Caco-2 (cell line): ENCODE results near the gene IP6K3. TPM values are rescaled to one million over a fixed set of nuclear protein-coding genes. Genes with fewer than 3 reads are reported as not detected.

Source experiments
- BruUV-seq: library from RNA; stranded (reverse); fragments of 400-500 nt; replicated peaks from 2 replicates; lab custom pipeline; 2021; lab: Mats Ljungman, UMichigan
- CTCF ChIA-PET: fragments of 300-600 bp; sonication (Branson Sonifier 250); formaldehyde crosslinking; loops from one replicate; lab custom pipeline; 2022; ENCODE audit warnings: antibody characterized with exemption; lab: Charles Lee
- POLR2A ChIA-PET: fragments of 300-600 bp; sonication (Branson Sonifier 250); formaldehyde crosslinking; loops from one replicate; lab custom pipeline; 2022; ENCODE audit warnings: antibody characterized with exemption; lab: Charles Lee
- DNase-seq, 2 experiments: peaks; one replicate each; pipeline versions ENCODE4 v3.0.0 to v3.0.0-alpha.2; 2020 to 2022
- H3K27me3 ChIP-seq: replicated peaks from 2 replicates; pipeline ENCODE4 v1.6.0; 2011; ENCODE audit warnings: low read length; ENCODE audit not compliant: control insufficient read depth, insufficient read depth
- H3K36me3 ChIP-seq: 2 replicates; pipeline ENCODE4 v1.5.1; 2011; ENCODE audit warnings: low read length; ENCODE audit not compliant: control insufficient read depth, insufficient read depth
- H3K4me1 ChIP-seq: fragments of 250-450 bp; sonication (Bioruptor Pico); 2 replicates; pipeline ENCODE4 v1.5.1; 2020; ENCODE audit warnings: mild to moderate bottlenecking
- H3K4me3 ChIP-seq: 2 replicates; pipeline ENCODE4 v1.5.1; 2011; ENCODE audit warnings: low read depth, mild to moderate bottlenecking, control low read depth, low read length
- H3K9me3 ChIP-seq: fragments of 250-450 bp; sonication (Bioruptor Pico); 2 replicates; pipeline ENCODE4 v1.5.1; 2020; ENCODE audit warnings: mild to moderate bottlenecking, moderate library complexity
- H3K27ac Mint-ChIP-seq: one replicate; pipeline ENCODE4 v1.8.0; 2022; ENCODE audit warnings: mixed read lengths; ENCODE audit not compliant: unreplicated experiment
- H3K27me3 Mint-ChIP-seq: one replicate; pipeline ENCODE4 v1.8.0; 2022; ENCODE audit warnings: mixed read lengths; ENCODE audit not compliant: insufficient read depth, unreplicated experiment
- H3K36me3 Mint-ChIP-seq: one replicate; pipeline ENCODE4 v1.8.0; 2022; ENCODE audit warnings: mild to moderate bottlenecking, mixed read lengths; ENCODE audit not compliant: insufficient read depth, unreplicated experiment
- H3K4me1 Mint-ChIP-seq: one replicate; pipeline ENCODE4 v1.8.0; 2022; ENCODE audit warnings: low read depth, mixed read lengths; ENCODE audit not compliant: unreplicated experiment
- H3K4me3 Mint-ChIP-seq: one replicate; pipeline ENCODE4 v1.8.0; 2022; ENCODE audit warnings: mild to moderate bottlenecking, moderate library complexity, mixed read lengths; ENCODE audit not compliant: unreplicated experiment
- H3K9me3 Mint-ChIP-seq: one replicate; pipeline ENCODE4 v1.8.0; 2022; ENCODE audit warnings: mixed read lengths; ENCODE audit not compliant: unreplicated experiment
- CTCF ChIP-seq, 2 experiments: fragments of 200-600 bp in 1 of 2; IDR thresholded peaks; 1 replicate in 1 of 2; 2 replicates in 1 of 2; pipeline versions ENCODE4 v1.5.1 to v1.8.0; 2011 to 2022; ENCODE audit warnings: antibody characterized with exemption in 1 of 2, control low read depth in 1 of 2, inconsistent platforms in 1 of 2, low read depth in 1 of 2, low read length in 1 of 2, mild to moderate bottlenecking in 1 of 2, moderate library complexity in 1 of 2; ENCODE audit not compliant: insufficient read depth in 1 of 2, severe bottlenecking in 1 of 2, unreplicated experiment in 1 of 2
- intact Hi-C: fragments of 100-400 bp; cut with micrococcal nuclease; formaldehyde crosslinking; loops from one replicate; pipeline ENCODE4 v1.10.0; 2022; ENCODE audit not compliant: unreplicated experiment
- total RNA-seq: library from RNA; stranded (reverse); gene quantifications from 2 replicates; pipeline ENCODE4 v1.2.3, GENCODE V29; 2022

The IP6K3 gene
- total RNA-seq, 1 experiment from 2014 or later: 0.45 TPM

DNA sequence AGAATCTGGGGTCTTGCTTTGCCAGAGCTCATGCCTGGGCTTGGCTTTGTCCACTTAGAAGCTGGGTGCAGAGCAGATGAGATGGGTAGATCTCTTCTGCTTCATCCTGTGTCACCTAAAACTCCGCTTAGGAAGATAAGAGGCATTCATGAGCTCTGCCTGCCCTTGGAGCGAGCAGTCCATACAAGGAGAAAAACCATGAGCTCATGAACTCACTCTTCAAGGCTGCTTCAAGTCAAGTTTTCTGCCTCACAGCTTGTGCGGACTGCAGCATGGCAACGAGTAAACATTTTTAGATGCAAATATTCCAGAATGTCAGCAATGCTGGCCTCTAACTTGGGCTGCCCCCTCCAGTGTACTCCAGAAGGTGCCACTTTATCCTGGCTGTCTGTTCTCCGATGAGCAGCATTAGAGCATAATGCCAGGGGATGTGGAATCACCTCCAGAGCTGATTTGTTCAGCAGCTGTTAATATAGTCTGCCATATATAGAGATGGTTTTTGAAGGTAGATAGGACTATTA is 24.5 kb downstream of the IP6K3 start:
- no peaks in the 10 kb centered on the region for H3K36me3 ChIP-seq
- Mint-ChIP-seq H3K27ac (no peak overlapping the region), H3K36me3 (no peaks in the 10 kb centered on the region), H3K4me3 (no peak overlapping the region), H3K9me3 (no peaks in the 10 kb centered on the region), H3K27me3 (no peaks in the 10 kb centered on the region), H3K4me1 (peaks cover 7% of the 10 kb centered on the region)
- 0 out of 2 replicates have a peak, but pooled peaks cover 1% of the 10 kb centered on the region for H3K27me3 ChIP-seq
- no peak overlapping the region for H3K4me3 ChIP-seq
- BruUV-seq: no TSS peak
- H3K4me1 ChIP-seq: peaks cover 2% of the 10 kb centered on the region; the same call in 1 of the 2 replicates
- intact Hi-C loops: no loop called here
- CTCF ChIA-PET: interaction anchor here (0.6 kb wide), 2 partner anchors 11 to 102 kb away, joined by 3 to 4 read pairs; partner anchors contain the start of gene UQCC2
- no peaks in the 10 kb centered on the region for H3K9me3 ChIP-seq
- DNase-seq: no peak
- TF ChIP-seq CTCF (IDR thresholded peaks at IDR 0.05; ENCODE audit: insufficient read depth in 1 of 2, low read depth in 1 of 2, low read length in 1 of 2, severe bottlenecking in 1 of 2, unreplicated experiment in 1 of 2): no peak
- POLR2A ChIA-PET: interaction anchor here (1.2 kb wide), 1 partner anchor 11 kb away, joined by 4 read pairs; the partner anchor contains the start of gene UQCC2

DNA sequence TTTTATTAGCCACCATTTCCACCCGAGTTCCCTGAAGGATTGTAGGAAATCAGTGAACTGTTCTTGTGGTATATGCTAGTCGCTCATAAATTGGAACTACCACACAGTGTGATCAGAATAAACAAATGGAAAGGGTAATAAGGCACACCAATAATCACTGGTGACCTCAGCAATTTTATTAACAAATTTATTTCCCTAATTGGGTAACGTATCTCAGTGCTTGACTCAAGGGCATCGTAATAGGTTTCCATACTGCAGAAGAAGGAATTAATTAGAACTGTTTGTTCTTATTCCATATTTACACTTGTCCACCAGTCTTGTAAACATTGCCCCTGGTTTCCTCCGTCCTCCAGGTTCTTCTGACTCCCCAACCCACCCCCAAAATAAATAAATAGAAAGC is 25.2 kb downstream of the IP6K3 start:
- POLR2A ChIA-PET: interaction anchor here (1.2 kb wide), 1 partner anchor 10 kb away, joined by 4 read pairs; the partner anchor contains the start of gene UQCC2
- no peaks in the 10 kb centered on the region for H3K36me3 ChIP-seq
- no TSS peak for BruUV-seq

DNA sequence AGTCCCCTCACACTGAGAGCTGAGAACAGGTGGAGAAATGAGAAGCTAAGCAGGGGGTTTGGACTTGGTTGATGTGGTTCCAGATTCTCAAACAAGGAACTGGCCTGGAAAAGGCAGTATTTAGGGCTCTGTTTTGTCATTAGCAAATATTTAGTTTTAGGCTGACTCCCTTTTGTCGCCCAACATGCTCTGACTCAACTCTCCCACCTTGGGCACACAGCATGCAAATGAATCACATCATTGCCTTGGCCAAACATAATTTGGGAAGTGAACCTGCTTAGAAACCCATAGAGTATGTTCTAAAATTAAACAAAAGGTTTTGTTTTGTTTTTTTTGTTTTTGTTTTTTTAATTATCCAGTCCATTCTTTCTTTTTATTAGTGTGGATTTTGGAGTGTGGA is 25.7 kb downstream of the IP6K3 start:
- ChIA-PET POLR2A (no interaction called here), CTCF (interaction anchor here (0.6 kb wide), 1 partner anchor 18 kb away, joined by 4 read pairs; no protein-coding TSS in a partner anchor)
- DNase-seq: no peak
- H3K4me3 Mint-ChIP-seq: no peak overlapping the region
- TF ChIP-seq CTCF (IDR thresholded peaks at IDR 0.05; ENCODE audit: insufficient read depth in 1 of 2, low read depth in 1 of 2, low read length in 1 of 2, severe bottlenecking in 1 of 2, unreplicated experiment in 1 of 2): no peak
- no TSS peak for BruUV-seq
- H3K4me1 Mint-ChIP-seq: peaks cover 12% of the 10 kb centered on the region
- peaks cover 13% of the 10 kb centered on the region for H3K4me1 ChIP-seq
- H3K9me3 ChIP-seq: no peaks in the 10 kb centered on the region
- H3K9me3 Mint-ChIP-seq: no peaks in the 10 kb centered on the region
- H3K27ac Mint-ChIP-seq: no peak overlapping the region
- no peaks in the 10 kb centered on the region for H3K27me3 Mint-ChIP-seq
- H3K27me3 ChIP-seq: 0 out of 2 replicates have a peak, but pooled peaks cover 1% of the 10 kb centered on the region
- intact Hi-C loops: no loop called here
- no peaks in the 10 kb centered on the region for H3K36me3 ChIP-seq
- H3K4me3 ChIP-seq: no peak overlapping the region
- no peaks in the 10 kb centered on the region for H3K36me3 Mint-ChIP-seq

More for the DNA sequence above, 25.2 kb downstream of the IP6K3 start:
- no peaks in the 10 kb centered on the region for H3K9me3 Mint-ChIP-seq
- 0 out of 2 replicates have a peak, but pooled peaks cover 1% of the 10 kb centered on the region for H3K27me3 ChIP-seq
- no peaks in the 10 kb centered on the region for H3K9me3 ChIP-seq
- intact Hi-C loops: no loop called here
- TF ChIP-seq CTCF (IDR thresholded peaks at IDR 0.05; ENCODE audit: insufficient read depth in 1 of 2, low read depth in 1 of 2, low read length in 1 of 2, severe bottlenecking in 1 of 2, unreplicated experiment in 1 of 2): no peak
- no peaks in the 10 kb centered on the region for H3K27me3 Mint-ChIP-seq
- H3K27ac Mint-ChIP-seq: no peak overlapping the region
- CTCF ChIA-PET: interaction anchor here (0.6 kb wide), 1 partner anchor 18 kb away, joined by 4 read pairs; no protein-coding TSS in a partner anchor
- H3K4me1 ChIP-seq: peaks cover 8% of the 10 kb centered on the region
- H3K4me3 Mint-ChIP-seq: no peak overlapping the region
- DNase-seq: no peak
- H3K4me1 Mint-ChIP-seq: peaks cover 12% of the 10 kb centered on the region
- H3K4me3 ChIP-seq: no peak overlapping the region
- no peaks in the 10 kb centered on the region for H3K36me3 Mint-ChIP-seq
